ENCODE results near the gene NKX2-3.

Gene NKX2-3
- total RNA-seq, result 0 reads per million in 2 donors

GRCh38 chr10:99532687-99533495, at the start of gene NKX2-3:
NKX2-3 (plus strand) TSS chr10:99532942; CDS start chr10:99533132, 190 bp downstream.
- peak in 1 of 5 experiments; percentile 63 for DNase-seq

- no peak for DNase-seq
Measured at GRCh38 chr10:99484626-99485581, 47.8 kb upstream of the NKX2-3 start.

GRCh38 chr10:99487125-99487807, 45.5 kb upstream of the NKX2-3 start:
- DNase-seq, result no peak

- no peak for DNase-seq
Measured at GRCh38 chr10:99489271-99489670, 43.5 kb upstream of the NKX2-3 start.

GRCh38 chr10:99497343-99498025, 35.3 kb upstream of the NKX2-3 start:
- DNase-seq, result no peak

- no peak for DNase-seq
Measured at GRCh38 chr10:99506416-99506815, 26.3 kb upstream of the NKX2-3 start.

GRCh38 chr10:99507265-99507664, 25.5 kb upstream of the NKX2-3 start:
- DNase-seq, result no peak

GRCh38 chr10:99513061-99513460, 19.7 kb upstream of the NKX2-3 start:
- DNase-seq, result no peak

- DNase-seq, result no peak
Measured at GRCh38 chr10:99519690-99520039, 13.1 kb upstream of the NKX2-3 start.

- no peak for DNase-seq
Measured at GRCh38 chr10:99520040-99520846, 12.5 kb upstream of the NKX2-3 start.

- no peak for DNase-seq
Measured at GRCh38 chr10:99520847-99521764, 11.6 kb upstream of the NKX2-3 start.

GRCh38 chr10:99521765-99522469, 10.8 kb upstream of the NKX2-3 start:
- no peak for DNase-seq

GRCh38 chr10:99522470-99523250, 10.1 kb upstream of the NKX2-3 start:
- no peak for DNase-seq

- DNase-seq, result no peak
Measured at GRCh38 chr10:99523251-99523773, 9.4 kb upstream of the NKX2-3 start.

GRCh38 chr10:99524050-99524666, 8.6 kb upstream of the NKX2-3 start:
- no peak for DNase-seq

GRCh38 chr10:99524736-99525380, 7.9 kb upstream of the NKX2-3 start:
- DNase-seq, result no peak

GRCh38 chr10:99525897-99526296, 6.8 kb upstream of the NKX2-3 start:
- DNase-seq, result no peak

Data from T-helper 2 cell (primary cell).